Neural crest cell (in vitro differentiated cells): ENCODE data around the gene COL7A1. TPM values are rescaled to one million over a fixed set of nuclear protein-coding genes. Genes with fewer than 3 reads are reported as not detected.

ENCODE experiments used
- DNase-seq: peaks from one replicate; pipeline ENCODE4 v3.0.0; 2021; ENCODE audit warnings: low read depth, mixed read lengths, low spot score
- H3K27ac Mint-ChIP-seq: one replicate; pipeline ENCODE4 v1.8.0; 2021; ENCODE audit warnings: mild to moderate bottlenecking, mixed read lengths; ENCODE audit not compliant: unreplicated experiment
- H3K27me3 Mint-ChIP-seq: 2 replicates; pipeline ENCODE4 v1.8.0; 2021; ENCODE audit warnings: low read depth, mild to moderate bottlenecking, mixed read lengths
- H3K36me3 Mint-ChIP-seq: 2 replicates; pipeline ENCODE4 v1.8.0; 2021; ENCODE audit warnings: low read depth, mild to moderate bottlenecking, mixed read lengths
- H3K4me1 Mint-ChIP-seq: 2 replicates; pipeline ENCODE4 v1.8.0; 2021; ENCODE audit warnings: mixed read lengths
- H3K4me3 Mint-ChIP-seq: one replicate; pipeline ENCODE4 v1.8.0; 2021; ENCODE audit warnings: mild to moderate bottlenecking, mixed read lengths
- H3K9me3 Mint-ChIP-seq: 2 replicates; pipeline ENCODE4 v1.8.0; 2021; ENCODE audit warnings: mixed read lengths
- microRNA-seq: library from miRNA; unstranded; fragments of <30 nt; microRNA quantifications from one replicate; pipeline ENCODE4, GENCODE V29; 2020
- total RNA-seq: library from RNA; stranded (reverse); gene quantifications from 2 replicates; pipeline ENCODE4 v1.2.1, GENCODE V29; 2021
- TF ChIP-seq, protein P1 (sequence below): fragments of 200-600 bp; sonication (generic); conservative IDR thresholded peaks from 2 replicates; pipeline ENCODE4 v1.5.0; 2021; ENCODE audit warnings: antibody characterized with exemption, mild to moderate bottlenecking

COL7A1 gene
- total RNA-seq, 1 donor from 2014 or later, result 28.7 TPM

DNA sequence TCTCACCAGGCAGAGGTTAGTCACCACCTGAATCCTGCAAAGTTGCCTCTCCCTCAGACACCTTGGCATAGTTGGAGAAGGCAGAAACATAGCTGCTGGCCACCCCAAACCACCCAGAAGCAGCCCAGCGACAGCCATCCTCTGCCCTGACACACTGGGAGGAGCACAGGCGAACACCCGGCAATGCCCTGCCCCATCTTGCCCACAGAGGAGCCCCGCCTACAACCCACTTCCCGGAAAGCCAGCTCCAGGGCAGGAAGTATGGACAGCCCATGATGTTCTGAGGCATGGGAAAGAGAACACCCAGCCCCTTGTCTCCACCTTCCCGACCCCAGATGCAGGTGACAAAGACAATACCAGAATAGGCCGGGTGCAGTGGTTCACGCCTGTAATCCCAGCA lies 78.6 kb downstream of the COL7A1 start:
- H3K27me3 Mint-ChIP-seq, result no peaks in the 10 kb centered on the region
- H3K36me3 Mint-ChIP-seq, result no peaks in the 10 kb centered on the region
- no peak overlapping the region for H3K4me3 Mint-ChIP-seq
- no peaks in the 10 kb centered on the region for H3K4me1 Mint-ChIP-seq
- TF ChIP-seq, protein P1, sequence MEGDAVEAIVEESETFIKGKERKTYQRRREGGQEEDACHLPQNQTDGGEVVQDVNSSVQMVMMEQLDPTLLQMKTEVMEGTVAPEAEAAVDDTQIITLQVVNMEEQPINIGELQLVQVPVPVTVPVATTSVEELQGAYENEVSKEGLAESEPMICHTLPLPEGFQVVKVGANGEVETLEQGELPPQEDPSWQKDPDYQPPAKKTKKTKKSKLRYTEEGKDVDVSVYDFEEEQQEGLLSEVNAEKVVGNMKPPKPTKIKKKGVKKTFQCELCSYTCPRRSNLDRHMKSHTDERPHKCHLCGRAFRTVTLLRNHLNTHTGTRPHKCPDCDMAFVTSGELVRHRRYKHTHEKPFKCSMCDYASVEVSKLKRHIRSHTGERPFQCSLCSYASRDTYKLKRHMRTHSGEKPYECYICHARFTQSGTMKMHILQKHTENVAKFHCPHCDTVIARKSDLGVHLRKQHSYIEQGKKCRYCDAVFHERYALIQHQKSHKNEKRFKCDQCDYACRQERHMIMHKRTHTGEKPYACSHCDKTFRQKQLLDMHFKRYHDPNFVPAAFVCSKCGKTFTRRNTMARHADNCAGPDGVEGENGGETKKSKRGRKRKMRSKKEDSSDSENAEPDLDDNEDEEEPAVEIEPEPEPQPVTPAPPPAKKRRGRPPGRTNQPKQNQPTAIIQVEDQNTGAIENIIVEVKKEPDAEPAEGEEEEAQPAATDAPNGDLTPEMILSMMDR, result no peak
- H3K27ac Mint-ChIP-seq, result no peak overlapping the region
- DNase-seq, result no peak
- no peaks in the 10 kb centered on the region for H3K9me3 Mint-ChIP-seq

DNA sequence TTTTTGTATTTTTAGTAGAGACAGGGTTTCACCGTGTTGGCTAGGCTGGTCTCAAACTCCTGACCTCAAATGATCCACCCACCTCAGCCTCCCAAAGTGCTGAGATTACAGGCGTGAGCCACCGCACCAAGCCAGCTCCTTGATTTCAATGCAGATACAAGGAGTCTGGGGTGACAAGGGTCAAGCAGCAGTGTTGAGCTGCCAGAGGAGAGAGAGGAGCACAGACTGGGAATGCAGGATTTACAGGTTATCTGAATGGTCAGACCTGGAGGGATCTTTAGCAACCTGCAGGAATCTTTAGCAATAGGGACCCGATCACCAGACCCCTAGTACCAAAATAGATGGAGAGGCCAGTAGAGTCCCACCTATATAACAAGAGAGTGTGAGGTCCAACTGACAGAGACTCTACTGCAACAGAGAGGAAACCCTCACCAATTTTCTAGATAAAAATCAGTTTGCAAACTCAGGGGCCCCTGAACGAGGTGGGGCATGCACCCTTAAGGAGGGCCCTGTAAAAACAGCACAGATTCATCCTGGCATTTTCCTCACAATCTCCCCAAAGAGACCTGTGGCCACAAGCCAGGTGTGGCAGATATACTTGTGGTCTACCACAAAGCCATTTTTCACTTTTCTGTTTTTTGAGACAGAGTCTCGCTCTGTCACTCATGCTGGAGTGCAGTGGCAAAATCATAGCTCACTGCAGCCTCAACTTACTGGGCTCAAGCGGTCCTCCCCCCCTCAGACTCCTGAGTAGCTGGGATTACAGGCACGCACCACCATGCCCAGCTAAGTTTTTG lies 80.5 kb downstream of the COL7A1 start:
- no peak for DNase-seq
- no peaks in the 10 kb centered on the region for H3K9me3 Mint-ChIP-seq
- no peaks in the 10 kb centered on the region for H3K36me3 Mint-ChIP-seq
- H3K4me1 Mint-ChIP-seq, result peaks cover 6% of the 10 kb centered on the region
- TF ChIP-seq, protein P1, result no peak
- H3K27me3 Mint-ChIP-seq, result no peaks in the 10 kb centered on the region
- no peak overlapping the region for H3K27ac Mint-ChIP-seq
- no peak overlapping the region for H3K4me3 Mint-ChIP-seq

Small RNAs within 50 kb of the gene (microRNA-seq; reads per million reads assigned to microRNA genes)
- gene MIR4793 (not detected), gene MIR6823 (not detected), gene MIR711 (not detected)

Other genes starting within 250 kb of the COL7A1 start
- 0.44 and 0.68 TPM in 2 replicates for gene FBXW12, start 223.1 kb downstream of the COL7A1 start, total RNA-seq
- gene PLXNB1, start 165.2 kb downstream of the COL7A1 start, total RNA-seq, result 161 and 180 TPM in 2 replicates
- 12.4 TPM in 2 replicates for gene CCDC51, start 155.2 kb downstream of the COL7A1 start, total RNA-seq
- gene TMA7, start 155.1 kb downstream of the COL7A1 start, total RNA-seq, result 309 and 318 TPM in 2 replicates
- gene ATRIP, start 148.6 kb downstream of the COL7A1 start, total RNA-seq, result 21.8 and 22.1 TPM in 2 replicates
- gene SHISA5, start 91.2 kb downstream of the COL7A1 start, total RNA-seq, result 117 and 124 TPM in 2 replicates
- gene PFKFB4, start 38.5 kb downstream of the COL7A1 start, total RNA-seq, result 19.2 and 20.4 TPM in 2 replicates
- gene UCN2, start 31.5 kb downstream of the COL7A1 start, total RNA-seq, result 1.3 TPM in 2 replicates
- gene UQCRC1, start 14.3 kb upstream of the COL7A1 start, total RNA-seq, result 288 and 297 TPM in 2 replicates
- gene TMEM89, start 26.4 kb upstream of the COL7A1 start, total RNA-seq, result 0.51 and 0.66 TPM in 2 replicates
- gene SLC26A6, start 40.1 kb upstream of the COL7A1 start, total RNA-seq, result 54.8 and 57.4 TPM in 2 replicates
- gene CELSR3, start 67.6 kb upstream of the COL7A1 start, total RNA-seq, result 26.5 and 27.2 TPM in 2 replicates
- gene NCKIPSD, start 90.6 kb upstream of the COL7A1 start, total RNA-seq, result 25.3 and 30.2 TPM in 2 replicates
- 139 and 143 TPM in 2 replicates for gene IP6K2, start 121.9 kb upstream of the COL7A1 start, total RNA-seq